H9 (cell line): ENCODE results near the gene FARP2. TPM values are rescaled to one million over a fixed set of nuclear protein-coding genes. Genes with fewer than 3 reads are reported as not detected.
A peak's percentile ranks its signal among the peaks of the same experiment; 100 is the strongest.

Experiments
- DNase-seq: peaks from one replicate; pipeline ENCODE4 v3.0.0-alpha.2; 2017
- H2AFZ ChIP-seq: one replicate; pipeline ENCODE4 v1.6.1; 2013; ENCODE audit warnings: mild to moderate bottlenecking, low read length, control low read depth, moderate library complexity
- H2AK5ac ChIP-seq: 2 replicates; pipeline ENCODE4 v1.6.1; 2013; ENCODE audit warnings: low read length, control low read depth, mixed read lengths; ENCODE audit not compliant: insufficient read length
- H2BK120ac ChIP-seq: one replicate; pipeline ENCODE4 v1.6.1; 2013; ENCODE audit warnings: low read depth, mild to moderate bottlenecking, low read length, control low read depth, inconsistent platforms; ENCODE audit not compliant: poor library complexity, severe bottlenecking
- H2BK12ac ChIP-seq: 2 replicates; pipeline ENCODE4 v1.6.1; 2013; ENCODE audit warnings: low read length, control low read depth, mixed read lengths, low read depth; ENCODE audit not compliant: insufficient read length
- H2BK15ac ChIP-seq: 2 replicates; pipeline ENCODE4 v1.6.1; 2013; ENCODE audit warnings: low read depth, low read length, control low read depth
- H2BK20ac ChIP-seq: one replicate; pipeline ENCODE4 v1.6.1; 2013; ENCODE audit warnings: low read depth, mild to moderate bottlenecking, low read length, control low read depth, inconsistent platforms; ENCODE audit not compliant: poor library complexity, severe bottlenecking
- H2BK5ac ChIP-seq: 2 replicates; pipeline ENCODE4 v1.6.1; 2013; ENCODE audit warnings: low read length, control low read depth, mixed read lengths; ENCODE audit not compliant: insufficient read length
- H3K14ac ChIP-seq: 2 replicates; pipeline ENCODE4 v1.6.1; 2013; ENCODE audit warnings: low read length, control low read depth; ENCODE audit not compliant: insufficient read depth
- H3K18ac ChIP-seq: 2 replicates; pipeline ENCODE4 v1.6.1; 2013; ENCODE audit warnings: low read depth, mild to moderate bottlenecking, mixed read lengths, low read length, control low read depth; ENCODE audit not compliant: insufficient read length
- H3K23ac ChIP-seq: 2 replicates; pipeline ENCODE4 v1.6.1; 2013; ENCODE audit warnings: low read length, control low read depth, mixed read lengths, low read depth; ENCODE audit not compliant: insufficient read length
- H3K23me2 ChIP-seq: 2 replicates; pipeline ENCODE4 v1.6.1; 2013; ENCODE audit warnings: low read depth, mild to moderate bottlenecking, mixed read lengths, low read length, control low read depth; ENCODE audit not compliant: insufficient read length, poor library complexity, severe bottlenecking
- H3K27ac ChIP-seq: 2 replicates; pipeline ENCODE4 v1.5.1; 2013; ENCODE audit warnings: low read length, control low read depth, mixed read lengths, low read depth; ENCODE audit not compliant: insufficient read length
- H3K27me3 ChIP-seq: 2 replicates; pipeline ENCODE4 v1.6.1; 2013; ENCODE audit warnings: low read length, control low read depth, inconsistent platforms; ENCODE audit not compliant: insufficient read depth
- H3K4ac ChIP-seq: 2 replicates; pipeline ENCODE4 v1.6.1; 2013; ENCODE audit warnings: low read depth, mild to moderate bottlenecking, control low read depth, inconsistent platforms, low read length, moderate library complexity
- H3K4me1 ChIP-seq: 2 replicates; pipeline ENCODE4 v1.6.1; 2013; ENCODE audit warnings: low read length, control low read depth, inconsistent platforms; ENCODE audit not compliant: insufficient read depth
- H3K4me2 ChIP-seq: 2 replicates; pipeline ENCODE4 v1.6.1; 2013; ENCODE audit warnings: low read length, control low read depth, mixed read lengths; ENCODE audit not compliant: insufficient read length, insufficient read depth
- H3K56ac ChIP-seq: 2 replicates; pipeline ENCODE4 v1.6.1; 2013; ENCODE audit warnings: low read depth, mild to moderate bottlenecking, mixed read lengths, low read length, control low read depth; ENCODE audit not compliant: insufficient read length
- H3K79me1 ChIP-seq: 2 replicates; pipeline ENCODE4 v1.6.1; 2013; ENCODE audit warnings: low read depth, mild to moderate bottlenecking, moderate library complexity, low read length, control low read depth, inconsistent platforms; ENCODE audit not compliant: insufficient read depth, poor library complexity, severe bottlenecking
- H3K79me2 ChIP-seq: 2 replicates; pipeline ENCODE4 v1.6.1; 2013; ENCODE audit warnings: low read length, control low read depth, inconsistent platforms; ENCODE audit not compliant: insufficient read depth
- H3K9ac ChIP-seq: 2 replicates; pipeline ENCODE4 v1.6.1; 2013; ENCODE audit warnings: low read length, control low read depth, mixed read lengths; ENCODE audit not compliant: insufficient read length; ENCODE audit errors: extremely low read depth
- H3K9me3 ChIP-seq: one replicate; pipeline ENCODE4 v1.6.1; 2013; ENCODE audit warnings: low read depth, low read length, inconsistent platforms; ENCODE audit not compliant: control insufficient read depth
- H3T11ph ChIP-seq: one replicate; pipeline ENCODE4 v1.6.1; 2013; ENCODE audit warnings: mild to moderate bottlenecking, low read length, control low read depth, inconsistent platforms
- H4K20me1 ChIP-seq: one replicate; pipeline ENCODE4 v1.6.1; 2013; ENCODE audit not compliant: control insufficient read depth, insufficient read length, insufficient read depth
- H4K5ac ChIP-seq: 2 replicates; pipeline ENCODE4 v1.6.1; 2013; ENCODE audit warnings: low read depth, mild to moderate bottlenecking, mixed read lengths, low read length, control low read depth; ENCODE audit not compliant: insufficient read length
- H4K8ac ChIP-seq: replicated peaks from 2 replicates; pipeline ENCODE4 v1.6.1; 2013; ENCODE audit warnings: low read length, control low read depth, mixed read lengths, low read depth; ENCODE audit not compliant: insufficient read length
- H4K91ac ChIP-seq: 2 replicates; pipeline ENCODE4 v1.6.1; 2013; ENCODE audit warnings: low read depth, mild to moderate bottlenecking, moderate library complexity, mixed read lengths, low read length, control low read depth; ENCODE audit not compliant: insufficient read length
- H3K27ac Mint-ChIP-seq, 3 experiments: 2 replicates in 2 of 3; 3 replicates in 1 of 3; pipeline ENCODE4 v1.8.0; 2020 to 2021; ENCODE audit warnings: mixed read lengths in 3 of 3, mild to moderate bottlenecking in 1 of 3, moderate library complexity in 1 of 3
- H3K27me3 Mint-ChIP-seq: 2 replicates; pipeline ENCODE4 v1.8.0; 2021; ENCODE audit warnings: low read depth, mild to moderate bottlenecking, moderate library complexity, mixed read lengths
- H3K36me3 Mint-ChIP-seq, 3 experiments: 2 replicates in 2 of 3; 3 replicates in 1 of 3; pipeline ENCODE4 v1.8.0; 2020 to 2021; ENCODE audit warnings: low read depth in 3 of 3, mixed read lengths in 3 of 3; ENCODE audit not compliant: insufficient read depth in 1 of 3
- H3K4me1 Mint-ChIP-seq, 2 experiments: 2 replicates each; pipeline ENCODE4 v1.8.0; 2020; ENCODE audit warnings: mixed read lengths in 2 of 2
- H3K4me3 Mint-ChIP-seq, 2 experiments: 2 replicates in 1 of 2; 3 replicates in 1 of 2; pipeline ENCODE4 v1.8.0; 2020 to 2021; ENCODE audit warnings: mild to moderate bottlenecking in 2 of 2, mixed read lengths in 2 of 2, moderate library complexity in 1 of 2
- H3K9me3 Mint-ChIP-seq, 2 experiments: 2 replicates in 1 of 2; 3 replicates in 1 of 2; pipeline ENCODE4 v1.8.0; 2020; ENCODE audit warnings: mild to moderate bottlenecking in 2 of 2, mixed read lengths in 2 of 2, moderate library complexity in 1 of 2
- CTCF ChIP-seq: fragments of 200-600 bp; sonication (generic); conservative IDR thresholded peaks from 3 replicates; pipeline ENCODE4 v1.8.0; 2021; ENCODE audit warnings: antibody characterized with exemption, mild to moderate bottlenecking
- WGBS: extraction: QIAGEN DNeasy Blood & Tissue Kit; methylation state at CpG from one replicate; pipeline ENCODE4 v1.1.7; 2013; ENCODE audit warnings: missing lambda C conversion rate, low lambda C conversion rate, mixed read lengths; ENCODE audit not compliant: insufficient read length; ENCODE audit errors: extremely low coverage; 5-methylcytosine and 5-hydroxymethylcytosine counted together
- total RNA-seq: library from RNA; stranded (reverse); gene quantifications from 2 replicates; pipeline ENCODE4 v1.2.1, GENCODE V29; 2021

The FARP2 gene
- total RNA-seq, 1 experiment from 2014 or later, result 33.9 TPM

- DNase-seq, result no peak
- Histone ChIP-seq H3K18ac (no peak overlapping the region), H3K27ac (no peak overlapping the region), H3K4ac (no peak overlapping the region), H2AK5ac (no peak overlapping the region), H4K91ac (no peak overlapping the region), H3K9ac (no peak overlapping the region), H3K23me2 (no peaks in the 10 kb centered on the region), H3K4me2 (no peak overlapping the region), H4K20me1 (peaks cover 2% of the 10 kb centered on the region), H3K23ac (no peak overlapping the region), H2BK20ac (no peak overlapping the region), H4K5ac (no peak overlapping the region), H2BK12ac (no peak overlapping the region), H3K79me2 (no peaks in the 10 kb centered on the region), H3K79me1 (no peaks in the 10 kb centered on the region), H3K9me3 (no peaks in the 10 kb centered on the region), H2BK5ac (no peak overlapping the region), H3K27me3 (no peaks in the 10 kb centered on the region), H3K14ac (no peak overlapping the region), H2BK15ac (no peak overlapping the region), H3T11ph (no peak overlapping the region), H4K8ac (no peak overlapping the region), H3K56ac (no peak overlapping the region), H2AFZ (no peak overlapping the region), H2BK120ac (no peak overlapping the region), H3K4me1 (no peaks in the 10 kb centered on the region)
- no peak overlapping the region for H3K27ac Mint-ChIP-seq
- peaks cover 3 to 4% of the 10 kb centered on the region in 2 experiments; a peak in 3 of 4 replicates for H3K4me1 Mint-ChIP-seq
- H3K36me3 Mint-ChIP-seq, result peaks cover 5 to 9% (median 6%) of the 10 kb centered on the region in 3 experiments; a peak in 4 of 7 replicates
- peaks cover 3 to 4% of the 10 kb centered on the region in 2 experiments; a peak in 3 of 5 replicates for H3K9me3 Mint-ChIP-seq
- H3K4me3 Mint-ChIP-seq, result peak overlapping the region in 1 of 2 experiments; percentile 12; a peak in 1 of 5 replicates
- WGBS, result 100% methylated on average over 2 of the region's 3 CpGs
- no peak for TF ChIP-seq CTCF
- H3K27me3 Mint-ChIP-seq, result no peaks in the 10 kb centered on the region; the same call in 1 of the 2 replicates
These were observed 160.5 kb downstream of the FARP2 start for GRCh38 chr2:241516520-241516965.
